Transverse colon (tissue), 4 donors: ENCODE data around the gene NID1. TPM values are rescaled to one million over a fixed set of nuclear protein-coding genes. Genes with fewer than 3 reads are reported as not detected.

ENCODE experiments used
- DNase-seq: peaks from one replicate; pipeline ENCODE4 v3.0.0-alpha.2; 2019
- H3K27ac ChIP-seq, 4 donors: fragments of 200-600 bp; sonication (generic); 2 replicates each; pipeline ENCODE4 v1.5.1; 2016 to 2018; ENCODE audit warnings: inconsistent platforms in 4 of 4
- H3K27me3 ChIP-seq: fragments of 200-600 bp; sonication (generic); 2 replicates; pipeline ENCODE4 v1.5.1; 2017; ENCODE audit warnings: inconsistent platforms
- H3K36me3 ChIP-seq, 4 donors: fragments of 200-600 bp; sonication (generic); 2 replicates each; pipeline ENCODE4 v1.5.1; 2017 to 2019; ENCODE audit warnings: inconsistent platforms in 4 of 4
- H3K4me1 ChIP-seq, 4 donors: fragments of 200-600 bp; sonication (generic); 2 replicates each; pipeline ENCODE4 v1.5.1; 2017 to 2020; ENCODE audit warnings: inconsistent platforms in 4 of 4
- H3K4me3 ChIP-seq, 4 donors: fragments of 200-600 bp; sonication (generic); 1 replicate in 1 of 4; 2 replicates in 3 of 4; pipeline versions ENCODE4 v1.5.1 to v1.6.1; 2017 to 2019; ENCODE audit warnings: inconsistent platforms in 4 of 4
- H3K9me3 ChIP-seq, 2 donors: fragments of 200-600 bp; sonication (generic); 2 replicates each; pipeline ENCODE4 v1.5.1; 2017 to 2019; ENCODE audit warnings: inconsistent platforms in 2 of 2
- CTCF ChIP-seq, 5 experiments: fragments of 200-600 bp in 3 of 5; fragments of 450-650 bp in 2 of 5; sonication (generic) in 3 of 5; IDR thresholded peaks; 1 replicate in 2 of 5; 2 replicates in 3 of 5; pipeline ENCODE4 v1.5.1; 2016 to 2017; ENCODE audit warnings: antibody characterized with exemption in 5 of 5, inconsistent platforms in 3 of 5, mild to moderate bottlenecking in 2 of 5, moderate library complexity in 1 of 5
- EP300 ChIP-seq: sonication (generic); formaldehyde crosslinking; IDR thresholded peaks from one replicate; pipeline ENCODE4 v1.6.1; 2017; ENCODE audit warnings: antibody characterized with exemption, low read depth
- POLR2A ChIP-seq: fragments of 450-650 bp; IDR thresholded peaks from one replicate; pipeline ENCODE4 v1.6.1; 2016; ENCODE audit warnings: antibody characterized with exemption, mild to moderate bottlenecking, moderate library complexity
- POLR2AphosphoS5 ChIP-seq, 3 donors: sonication (generic); formaldehyde crosslinking; IDR thresholded peaks; one replicate each; pipeline ENCODE4 v1.6.1; 2016; ENCODE audit warnings: antibody characterized with exemption in 3 of 3
- WGBS, 2 donors: methylation state at CpG; one replicate each; pipeline ENCODE4 v1.1.5; 2018; ENCODE audit warnings: low coverage in 1 of 2; 5-methylcytosine and 5-hydroxymethylcytosine counted together
- in situ Hi-C, 4 donors: fragments of 200-750 bp; cut with MboI; loops; one replicate each; pipeline versions ENCODE4 v1.15.0 to v1.15.1; 2017; ENCODE audit warnings: low sequenced_read_pairs in 3 of 4, low pct_ligation_motif_present in 1 of 4, low pct_unique_long_range_greater_than_20kb in 1 of 4
- intact Hi-C: fragments of 100-400 bp; cut with DNase I; formaldehyde crosslinking; loops from one replicate; pipeline ENCODE4 v1.15.1; 2023; ENCODE audit warnings: low total_unique reads
- total RNA-seq, 4 donors: library from RNA; depleted of rRNA; stranded (reverse); fragments of >200 nt; gene quantifications; one replicate each; pipeline ENCODE4 v1.1.0, GENCODE V29; 2016

Gene NID1
- total RNA-seq, 4 donors from 2014 or later = 42.7 to 133 (median 63.5) TPM

- no peaks in the 10 kb centered on the region for H3K27me3 ChIP-seq
- intact Hi-C loops = no loop called here
- H3K4me3 ChIP-seq = no peak overlapping the region
- WGBS, 2 donors = 96 to 100% methylated on average over 2 to 31 of the region's 31 CpGs
- peaks cover 0 to 13% (median 4%) of the 10 kb centered on the region in 4 donors for H3K36me3 ChIP-seq
- TF ChIP-seq POLR2AphosphoS5 (IDR thresholded peaks at IDR 0.05) = no peak
- no peak for TF ChIP-seq EP300
- TF ChIP-seq CTCF (IDR thresholded peaks at IDR 0.05) = no peak
- no peak for TF ChIP-seq POLR2A
- DNase-seq = no peak
- in situ Hi-C loops = no loop called here
- no peak overlapping the region for H3K27ac ChIP-seq
- no peaks in the 10 kb centered on the region for H3K4me1 ChIP-seq
- no peaks in the 10 kb centered on the region for H3K9me3 ChIP-seq
Observed at GRCh38 chr1:235993652-235994051, 71.2 kb downstream of the NID1 start.

- Histone ChIP-seq H3K4me1 (no peaks in the 10 kb centered on the region), H3K4me3 (no peak overlapping the region), H3K9me3 (no peaks in the 10 kb centered on the region), H3K27ac (no peak overlapping the region), H3K36me3 (peaks cover 0 to 13% (median 5%) of the 10 kb centered on the region in 4 donors), H3K27me3 (no peaks in the 10 kb centered on the region)
- in situ Hi-C loops (no loop called here), intact Hi-C loops (no loop called here)
- WGBS, 2 donors = 92 to 100% methylated on average over 2 to 7 of the region's 7 CpGs
- no peak for DNase-seq
- TF ChIP-seq CTCF (IDR thresholded peaks at IDR 0.05) (no peak), POLR2AphosphoS5 (IDR thresholded peaks at IDR 0.05) (no peak)
Observed at GRCh38 chr1:235992868-235993267, 72.0 kb downstream of the NID1 start.

GRCh38 chr1:235992346-235992745 is 72.5 kb downstream of the NID1 start:
- intact Hi-C loops (no loop called here), in situ Hi-C loops (no loop called here)
- no peak for DNase-seq
- peaks cover 0 to 14% (median 6%) of the 10 kb centered on the region in 4 donors for H3K36me3 ChIP-seq
- no peaks in the 10 kb centered on the region for H3K27me3 ChIP-seq
- TF ChIP-seq POLR2A (no peak), POLR2AphosphoS5 (IDR thresholded peaks at IDR 0.05) (no peak), CTCF (IDR thresholded peaks at IDR 0.05) (no peak), EP300 (no peak)
- H3K4me3 ChIP-seq = no peak overlapping the region
- H3K9me3 ChIP-seq = no peaks in the 10 kb centered on the region
- WGBS, 2 donors = 80 to 90% methylated on average over 1 to 13 of the region's 13 CpGs
- no peak overlapping the region for H3K27ac ChIP-seq
- H3K4me1 ChIP-seq = no peaks in the 10 kb centered on the region

GRCh38 chr1:235990330-235990795 is 74.5 kb downstream of the NID1 start:
- Histone ChIP-seq H3K4me1 (peaks cover 0 to 4% (median 1%) of the 10 kb centered on the region in 4 donors), H3K4me3 (no peak overlapping the region), H3K27ac (no peak overlapping the region), H3K27me3 (no peaks in the 10 kb centered on the region), H3K9me3 (no peaks in the 10 kb centered on the region), H3K36me3 (peaks cover 0 to 15% (median 6%) of the 10 kb centered on the region in 4 donors)
- TF ChIP-seq POLR2A (no peak), CTCF (IDR thresholded peaks at IDR 0.05) (no peak), POLR2AphosphoS5 (IDR thresholded peaks at IDR 0.05) (no peak), EP300 (no peak)
- in situ Hi-C loops = no loop called here
- no peak for DNase-seq
- intact Hi-C loops = no loop called here
- WGBS, 2 donors = 61 to 71% methylated on average over 2 to 3 of the region's 3 CpGs
